DMS153 treated with DMSO at 0.1 percent for 48 hours (cell line): Measurements from ENCODE around the gene CRYBG2.
"Not testable (repeated sequence)": the region's sequence is repeated elsewhere in the genome, so short reads cannot be mapped to it uniquely, and the experiment has no call there.

Experiments used
- DNase-seq: peaks from one replicate; lab custom pipeline; 2025; ENCODE audit not compliant: unreplicated experiment; lab: John Stamatoyannopoulos, UW

Gene CRYBG2

GRCh38 chr1:26353976-26354820 lies at the start of gene CRYBG2:
Gene CRYBG2 (minus strand): TSS chr1:26354130. CDS start chr1:26346657, 7,473 bp downstream.
- no peak for DNase-seq

GRCh38 chr1:26403656-26404055 lies 49.7 kb upstream of the CRYBG2 start:
- DNase-seq: no peak

- no peak for DNase-seq
These were observed 48.0 kb upstream of the CRYBG2 start for GRCh38 chr1:26401891-26402290.

GRCh38 chr1:26399034-26399433 lies 45.1 kb upstream of the CRYBG2 start:
- DNase-seq: no peak

- DNase-seq: no peak
These were observed 41.8 kb upstream of the CRYBG2 start for GRCh38 chr1:26395754-26396153.

GRCh38 chr1:26391450-26391849 lies 37.5 kb upstream of the CRYBG2 start:
- no peak for DNase-seq

- no peak for DNase-seq
These were observed 35.8 kb upstream of the CRYBG2 start for GRCh38 chr1:26389604-26390247.

GRCh38 chr1:26388791-26389445 lies 35.0 kb upstream of the CRYBG2 start:
- no peak for DNase-seq

- DNase-seq: no peak
These were observed 33.5 kb upstream of the CRYBG2 start for GRCh38 chr1:26387447-26387846.

GRCh38 chr1:26385063-26385462 lies 31.1 kb upstream of the CRYBG2 start:
- not testable (repeated sequence) for DNase-seq

- DNase-seq: no peak
These were observed 30.1 kb upstream of the CRYBG2 start for GRCh38 chr1:26384076-26384475.

- no peak for DNase-seq
These were observed 24.9 kb upstream of the CRYBG2 start for GRCh38 chr1:26378879-26379251.

- DNase-seq: no peak
These were observed 24.4 kb upstream of the CRYBG2 start for GRCh38 chr1:26378088-26378878.

GRCh38 chr1:26376050-26376449 lies 22.1 kb upstream of the CRYBG2 start:
- no peak for DNase-seq

GRCh38 chr1:26375081-26375480 lies 21.2 kb upstream of the CRYBG2 start:
- DNase-seq: no peak

GRCh38 chr1:26374361-26374760 lies 20.4 kb upstream of the CRYBG2 start:
- not testable (repeated sequence) for DNase-seq

- DNase-seq: no peak
These were observed 19.9 kb upstream of the CRYBG2 start for GRCh38 chr1:26373789-26374188.

- no peak for DNase-seq
These were observed 19.4 kb upstream of the CRYBG2 start for GRCh38 chr1:26373281-26373680.

- DNase-seq: not testable (repeated sequence)
These were observed 18.7 kb upstream of the CRYBG2 start, which contains the start of gene ZNF683 for GRCh38 chr1:26372611-26373010. Gene ZNF683 (minus strand): TSS chr1:26372750. CDS start chr1:26368571, 4,179 bp downstream.

GRCh38 chr1:26372039-26372438 lies 18.1 kb upstream of the CRYBG2 start:
- DNase-seq: no peak
